Stimulated activated CD4-positive, alpha-beta T cell treated with anti-CD3 and anti-CD28 coated beads, Interleukin-4, amount 100 ng/mL, for 24 hours (primary cell): ENCODE data around the gene TRIM32.

Source experiments
- DNase-seq: peaks from one replicate; pipeline ENCODE4 v3.0.0-alpha.2; 2020

Gene TRIM32

DNA sequence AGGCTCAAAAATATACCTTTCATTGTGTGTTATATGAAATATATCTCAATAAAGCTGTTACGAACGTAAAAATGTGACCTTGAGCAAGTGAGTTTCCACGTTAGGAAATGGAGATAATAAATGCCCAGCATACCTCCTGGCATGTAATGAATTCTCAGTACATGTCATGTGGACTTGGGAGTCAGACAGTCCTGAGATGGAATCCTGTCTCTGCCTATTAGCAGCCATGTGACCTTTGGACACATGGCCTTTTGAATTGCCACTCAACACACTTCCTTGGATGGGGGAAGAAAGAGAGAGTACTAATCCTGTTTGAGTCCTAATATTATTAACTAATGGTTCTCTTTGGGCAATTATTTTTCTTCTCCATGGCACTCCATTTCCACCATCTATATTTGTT, 25.7 kb downstream of the TRIM32 start:
- no peak for DNase-seq

DNA sequence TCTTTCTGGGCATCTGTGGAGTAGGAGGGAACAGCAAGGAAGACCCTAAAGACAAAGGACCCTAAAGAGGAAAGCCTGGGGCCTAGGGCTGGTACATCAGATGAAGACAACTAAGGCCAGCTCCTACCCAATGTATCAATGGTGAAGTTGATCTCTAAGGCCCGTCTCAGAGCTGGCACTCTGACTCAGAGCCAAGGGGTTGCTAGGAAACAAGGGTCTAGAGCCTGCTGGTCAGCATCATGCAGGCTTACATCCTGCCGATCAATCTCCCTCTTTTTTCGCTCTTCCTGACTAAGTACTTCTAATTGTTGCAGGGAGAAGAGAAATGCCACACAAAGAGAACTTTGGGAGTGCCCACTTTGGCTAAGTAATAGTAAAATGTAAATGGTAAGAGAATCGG, 26.2 kb downstream of the TRIM32 start:
- DNase-seq, result no peak

DNA sequence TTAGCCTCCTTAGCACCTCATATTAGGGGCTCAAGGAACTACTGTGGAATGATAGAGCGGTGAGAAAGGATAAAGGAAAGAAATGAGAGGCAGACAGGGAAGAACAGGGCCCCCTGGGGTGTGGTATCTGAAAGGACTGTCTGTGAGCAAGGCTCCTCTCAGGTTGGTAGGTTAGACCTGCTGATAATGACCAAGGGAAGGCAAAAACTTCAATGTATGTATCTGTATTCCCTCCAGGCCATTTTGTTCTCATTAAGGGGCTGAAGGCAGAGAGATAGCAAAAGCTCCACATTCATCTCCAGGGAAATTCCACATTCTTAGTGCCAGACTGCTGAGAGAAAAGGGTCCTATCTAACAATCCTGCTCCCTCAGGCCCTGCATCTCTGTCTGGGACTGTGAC, 28.6 kb downstream of the TRIM32 start:
- DNase-seq, result no peak

DNA sequence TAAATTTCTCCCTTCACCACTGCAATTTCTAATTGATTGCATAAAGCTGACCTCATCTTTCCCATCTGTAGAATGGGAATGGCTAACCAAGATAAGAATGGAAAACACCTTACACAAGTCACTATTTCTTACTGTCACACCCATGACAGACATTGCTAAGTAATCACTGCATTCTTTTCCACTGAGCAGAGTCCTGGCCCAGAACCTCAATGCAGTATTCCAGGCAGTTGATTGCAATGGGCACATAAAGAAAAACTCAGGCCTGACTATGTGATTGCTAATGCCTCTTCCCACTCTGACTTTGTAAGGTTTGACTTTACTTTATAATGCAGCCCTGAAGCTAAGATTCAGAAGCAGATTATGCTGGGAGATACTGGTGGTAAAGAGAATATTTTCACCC, 29.3 kb downstream of the TRIM32 start:
- DNase-seq, result no peak

DNA sequence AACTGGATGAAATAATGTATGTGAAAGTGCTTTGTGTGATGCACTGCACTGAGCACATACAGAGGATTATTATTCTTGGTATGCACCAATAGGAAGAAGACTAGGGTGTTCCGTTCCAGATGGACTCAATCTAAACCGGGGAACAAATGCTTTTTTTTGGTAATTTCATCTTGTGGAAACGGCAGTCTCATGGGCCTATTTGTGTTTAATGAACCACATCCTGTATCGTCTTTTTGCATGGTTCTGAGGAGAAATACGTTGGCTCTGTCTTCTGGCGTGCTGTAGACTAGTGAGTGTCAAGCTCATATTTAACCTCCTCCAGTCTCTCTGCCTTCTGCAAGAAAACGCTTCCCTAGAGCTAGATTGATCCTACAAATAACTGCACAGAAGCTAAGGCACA, 30.0 kb downstream of the TRIM32 start:
- DNase-seq, result no peak

DNA sequence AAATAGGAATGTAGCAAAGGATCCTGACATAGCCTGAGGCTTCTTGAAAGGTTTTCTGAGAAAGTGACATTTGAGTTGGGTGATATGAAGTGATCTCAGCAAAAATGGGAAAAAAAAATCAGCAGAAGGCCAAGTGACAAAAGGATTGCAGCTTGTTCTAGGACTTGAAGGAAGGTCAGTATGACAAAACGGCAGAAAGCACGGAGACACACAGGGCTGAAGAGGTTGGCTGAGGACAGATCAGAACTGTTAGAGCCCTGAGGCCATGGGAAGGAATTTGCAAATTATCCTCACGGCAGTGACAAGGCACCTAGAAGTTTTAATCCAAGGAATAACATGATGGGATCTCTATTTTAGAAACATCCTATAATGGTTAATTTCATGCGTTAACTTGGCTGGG, 31.0 kb downstream of the TRIM32 start:
- no peak for DNase-seq

DNA sequence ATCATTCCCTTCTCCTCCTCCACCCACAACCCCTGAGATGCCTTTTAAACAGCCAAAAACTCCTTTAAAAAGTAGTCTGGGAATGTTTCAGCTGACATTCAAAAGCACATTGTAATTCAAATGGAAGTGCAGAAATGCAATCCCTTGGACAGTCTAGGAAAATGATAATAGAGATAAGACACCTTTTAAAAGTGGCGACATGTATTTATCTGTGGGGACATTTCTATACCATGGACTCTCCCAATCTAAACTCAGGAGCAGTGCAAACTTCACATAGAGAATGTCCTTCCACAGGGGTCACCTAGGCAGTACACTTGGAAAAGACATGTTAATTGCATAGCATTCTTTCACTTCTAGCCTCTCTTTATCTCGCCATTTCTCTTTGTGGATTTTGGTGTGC, 33.0 kb downstream of the TRIM32 start:
- DNase-seq, result no peak

DNA sequence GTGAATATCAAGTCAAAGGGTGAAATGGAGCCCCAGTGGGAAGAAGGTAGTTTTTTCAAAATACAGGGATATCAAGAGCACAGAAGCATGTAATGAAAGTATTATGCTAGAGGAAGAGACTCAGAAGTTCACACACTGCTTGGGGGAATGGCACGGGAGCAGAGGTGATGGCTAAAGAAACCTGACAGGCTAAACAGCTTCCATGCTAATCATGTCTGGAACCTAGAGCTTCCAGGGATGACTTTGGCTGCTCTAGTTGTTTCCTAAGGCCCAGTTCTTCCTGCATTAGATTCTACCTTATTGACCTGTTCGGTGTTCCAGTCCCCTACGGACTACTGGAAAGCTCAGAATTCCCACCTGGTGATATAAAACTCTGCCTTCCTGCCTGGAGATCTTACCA, 34.3 kb downstream of the TRIM32 start:
- no peak for DNase-seq

DNA sequence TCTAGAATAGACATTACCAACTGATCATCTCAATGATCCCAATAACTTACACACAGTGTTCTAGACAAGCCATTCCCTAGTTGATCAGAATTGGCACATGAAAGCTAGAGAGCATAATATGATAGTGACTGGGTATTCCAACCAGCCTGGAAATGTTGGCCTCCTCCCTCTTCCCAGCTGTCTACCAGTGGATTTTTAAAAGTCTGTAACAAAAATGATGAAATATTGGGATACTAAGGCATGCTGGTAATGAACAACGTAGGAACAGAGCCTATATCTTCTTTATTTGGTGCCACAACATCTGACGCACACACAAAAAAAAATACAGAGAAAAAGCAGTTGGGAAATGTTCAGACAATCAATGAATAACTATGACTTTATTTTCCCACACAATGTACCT, 34.8 kb downstream of the TRIM32 start:
- no peak for DNase-seq

DNA sequence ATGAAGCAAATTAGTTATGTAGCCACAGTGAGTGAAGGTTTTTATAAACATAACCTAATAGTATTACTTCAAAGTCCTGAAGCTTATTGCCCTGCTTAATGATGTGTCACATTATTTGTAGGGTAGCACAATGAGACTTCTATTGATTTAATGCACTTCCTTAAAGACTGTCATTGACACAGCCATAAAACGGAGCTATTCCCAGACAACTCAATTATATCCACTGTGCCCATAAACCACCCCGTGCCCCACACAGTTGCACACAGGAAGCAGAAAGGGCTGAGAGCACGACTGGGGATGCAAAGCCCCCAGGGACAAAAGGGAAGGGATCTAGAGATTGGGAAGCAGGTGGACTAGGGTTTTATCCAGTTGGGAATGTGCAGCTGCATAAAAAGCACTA, 37.0 kb downstream of the TRIM32 start:
- no peak for DNase-seq

DNA sequence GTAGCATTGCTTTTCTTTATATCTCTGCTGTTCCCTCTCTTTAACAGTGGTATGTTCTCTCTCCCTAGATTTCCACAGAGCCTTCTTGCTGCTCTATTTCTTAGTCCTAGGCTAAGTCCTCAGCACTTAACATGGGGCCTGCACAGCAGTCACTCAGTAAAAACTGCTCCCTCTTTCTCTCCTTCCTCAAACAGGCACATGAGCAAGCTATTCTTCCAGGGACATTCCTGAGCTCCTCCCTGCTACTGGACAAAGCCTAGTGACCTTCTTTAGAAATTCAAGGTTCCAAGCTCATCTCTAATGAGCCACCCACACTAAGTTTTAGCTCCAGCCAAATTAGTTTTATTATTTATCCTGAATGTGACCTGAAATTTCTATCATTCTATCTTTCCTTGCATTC, 39.5 kb downstream of the TRIM32 start:
- no peak for DNase-seq

DNA sequence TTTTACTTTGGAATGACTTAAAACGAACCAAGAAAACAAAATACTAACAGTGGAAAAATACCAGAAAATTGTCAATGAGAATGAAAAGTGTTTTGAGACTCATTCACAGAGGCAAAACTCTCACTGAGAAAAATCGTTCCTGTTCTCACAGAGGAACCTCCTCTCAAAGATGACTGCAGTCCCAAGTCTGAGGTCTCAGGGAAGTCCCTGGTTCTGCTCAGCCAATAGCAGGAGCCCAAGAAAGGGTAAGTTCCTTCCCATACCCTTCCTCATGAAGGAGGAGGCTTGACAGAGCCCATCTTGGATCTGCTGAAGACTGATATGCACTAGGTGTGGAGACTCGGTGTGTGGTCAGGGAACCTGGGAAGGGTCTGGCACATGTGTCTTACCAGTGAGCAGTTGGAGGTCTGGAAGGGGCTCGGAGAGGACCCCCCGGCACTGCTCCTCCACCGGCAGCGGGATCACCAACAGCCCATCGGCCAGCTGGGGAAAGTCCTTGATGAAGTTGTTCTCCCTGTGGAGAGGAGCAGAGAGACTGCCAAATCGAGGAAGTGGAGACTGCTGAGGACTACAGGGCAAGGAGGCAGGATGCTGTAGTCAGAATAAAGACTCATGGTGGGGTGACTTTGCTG, 46.0 kb downstream of the TRIM32 start:
- DNase-seq, result no peak

DNA sequence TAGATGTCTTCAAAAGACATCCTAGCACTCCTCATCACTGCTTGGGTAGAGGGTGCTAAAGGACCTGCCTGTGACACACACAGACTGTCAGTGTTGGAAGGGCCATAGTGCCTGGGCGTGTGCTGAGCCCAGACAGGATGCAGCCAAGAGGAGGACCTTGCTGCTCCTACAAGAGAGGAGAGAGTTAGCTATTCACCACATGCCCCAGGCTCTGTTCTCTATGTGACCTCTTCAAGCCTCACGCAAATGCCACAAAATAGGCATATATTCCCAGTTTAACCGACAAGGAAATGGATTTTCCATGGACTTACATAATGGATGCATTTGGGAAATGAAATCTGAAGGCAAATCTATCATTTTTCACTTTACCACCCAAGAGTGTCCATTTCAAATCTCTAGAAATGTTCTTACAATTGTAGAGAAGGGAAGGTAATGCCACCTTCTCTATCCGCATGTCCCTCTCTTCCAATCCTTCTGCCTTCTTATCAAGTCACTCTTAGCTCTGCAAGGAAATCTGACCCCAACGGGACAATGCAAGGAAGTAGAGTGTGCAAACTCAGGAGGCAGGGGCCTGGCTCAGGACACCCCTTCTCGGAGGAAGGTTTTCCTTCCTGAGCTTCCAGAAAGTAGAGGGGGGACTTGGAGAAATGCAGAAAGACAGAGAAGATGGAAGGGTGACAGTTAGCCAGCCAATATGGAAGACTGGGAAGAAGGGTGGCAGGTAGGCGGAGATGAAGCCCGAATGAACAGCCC, 49.5 kb downstream of the TRIM32 start:
- no peak for DNase-seq

DNA sequence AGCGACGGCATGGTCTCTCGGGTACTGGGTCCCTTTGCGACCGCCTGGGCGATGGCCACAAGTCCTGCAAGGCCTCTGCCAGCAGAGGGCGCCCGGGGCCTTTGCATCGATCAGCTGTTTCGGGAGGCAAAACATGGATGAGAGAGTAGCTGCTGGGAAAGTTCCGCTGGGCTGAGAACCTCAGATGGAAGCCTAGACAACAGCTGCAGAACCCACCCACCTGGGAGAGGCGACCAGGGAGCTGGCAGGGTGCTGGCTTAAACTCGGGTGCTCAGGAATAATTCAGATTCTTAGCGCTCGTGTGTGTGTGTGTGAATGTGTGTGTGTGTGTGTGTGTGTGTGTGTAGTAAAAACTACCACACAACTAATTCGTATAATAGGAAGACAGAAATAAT, 50.0 kb downstream of the TRIM32 start:
- peak; percentile 45 for DNase-seq

DNA sequence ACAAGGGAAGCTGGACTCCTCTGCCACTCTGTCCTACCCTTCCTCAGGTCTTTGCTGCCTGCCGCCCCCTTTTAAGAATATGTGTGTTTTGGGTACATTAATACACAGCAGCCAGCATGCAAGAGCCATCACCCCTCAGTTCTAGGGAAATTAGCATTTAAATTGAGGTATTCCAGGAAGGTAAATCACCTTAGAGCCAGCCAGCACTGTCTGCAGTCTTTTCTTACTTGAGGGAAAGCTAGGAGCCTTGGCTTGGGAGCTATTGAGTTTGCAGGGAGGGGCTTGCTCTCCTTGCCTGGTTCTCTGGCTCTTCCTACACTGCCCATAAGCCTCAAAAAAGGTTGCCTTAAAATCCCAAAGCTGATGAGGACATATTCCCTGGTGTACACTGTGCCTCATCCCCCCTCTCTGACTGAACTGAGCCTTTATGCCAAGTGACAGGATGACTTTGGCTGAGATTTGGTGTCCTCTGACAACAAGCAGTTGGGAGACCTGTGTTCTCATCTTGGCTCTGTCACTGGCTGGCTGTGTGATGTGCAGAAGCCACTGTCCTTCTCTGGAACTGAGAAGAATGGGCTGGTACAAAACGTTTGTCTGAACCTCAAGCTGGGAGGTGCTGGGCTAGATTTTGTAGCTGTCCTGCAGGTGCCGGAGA, 54.1 kb downstream of the TRIM32 start:
- DNase-seq, result no peak

DNA sequence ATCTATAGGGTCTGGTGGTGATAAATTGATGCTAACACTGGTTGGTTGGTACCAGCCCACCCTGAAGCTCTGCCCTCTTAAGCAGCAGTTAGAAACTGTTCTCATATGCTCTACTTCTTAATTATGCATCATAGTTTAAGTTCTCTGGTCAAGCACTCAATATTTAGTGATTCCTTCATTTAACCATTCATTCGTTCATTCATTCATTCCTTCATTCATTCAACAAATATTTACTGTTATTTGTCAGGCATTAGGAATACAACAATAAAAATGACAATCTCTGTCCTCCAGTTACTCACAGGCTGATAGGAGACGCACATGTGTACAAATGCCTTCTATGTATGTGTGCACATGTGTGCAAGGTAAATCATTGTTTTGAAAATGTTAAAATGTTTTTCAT, 54.6 kb downstream of the TRIM32 start:
- DNase-seq, result no peak

DNA sequence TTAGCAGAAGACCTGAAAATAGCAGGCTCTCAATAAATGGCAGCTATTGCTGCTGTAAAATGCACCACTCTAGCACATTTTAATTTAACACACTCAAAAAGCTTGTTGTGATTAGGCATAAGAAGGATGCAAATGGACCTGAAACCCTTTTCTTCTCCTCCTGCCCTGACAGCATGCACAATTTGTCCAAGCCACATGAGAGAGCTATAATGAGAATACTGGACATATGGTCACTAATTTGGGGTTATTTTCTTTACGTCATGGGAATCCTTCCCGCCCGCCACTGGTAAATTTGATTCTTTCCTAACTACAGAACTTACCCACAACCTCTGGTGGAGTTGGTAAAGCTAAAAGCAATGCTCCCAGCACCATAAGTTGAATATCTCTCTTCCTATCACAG, 62.1 kb downstream of the TRIM32 start:
- DNase-seq, result no peak

DNA sequence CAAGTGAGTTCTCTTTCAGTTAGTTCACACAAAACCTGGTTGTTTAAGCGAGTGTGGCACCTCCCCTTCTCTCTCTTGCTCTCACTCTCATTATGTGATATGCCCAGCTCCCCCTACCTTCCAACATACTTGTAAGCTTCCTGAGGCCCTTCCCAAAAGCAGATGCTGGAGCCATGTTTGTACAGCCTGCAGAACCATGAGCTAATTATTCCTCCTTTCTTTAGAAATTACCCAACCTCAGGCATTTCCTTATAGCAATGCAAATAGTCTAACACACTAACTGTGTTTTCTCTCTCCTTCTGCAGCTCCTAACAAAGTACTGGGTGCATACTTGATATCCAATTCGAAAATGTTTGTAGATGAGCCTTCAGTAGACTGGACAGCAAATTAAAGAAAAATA, 62.7 kb downstream of the TRIM32 start:
- no peak for DNase-seq

DNA sequence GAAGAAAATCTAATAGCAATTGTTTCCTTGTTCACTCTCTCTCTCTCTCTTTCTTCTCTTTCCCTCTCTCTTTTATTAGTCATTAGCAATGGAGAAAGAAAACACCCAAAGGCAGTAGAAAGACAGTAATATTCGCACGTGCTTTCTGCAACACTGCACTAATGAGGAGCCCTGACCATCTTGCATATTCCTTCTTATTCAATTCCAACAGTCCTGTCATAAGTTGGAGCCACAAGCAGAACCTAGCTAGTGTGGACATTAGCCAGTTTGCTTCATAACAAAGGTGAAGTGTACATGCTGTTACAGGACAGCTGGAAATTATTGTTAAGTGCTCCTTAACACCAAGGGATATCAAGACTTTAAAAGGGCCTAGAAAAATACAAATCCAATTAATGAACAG, 63.4 kb downstream of the TRIM32 start:
- no peak for DNase-seq
